Astrocyte of the spinal cord (primary cell): ENCODE measurements around the gene VWA3B.
"Not testable (repeated sequence)": the region's sequence is repeated elsewhere in the genome, so short reads cannot be mapped to it uniquely, and the experiment has no call there.

Experiments
- DNase-seq: peaks from one replicate; pipeline ENCODE4 v3.0.0; 2011; ENCODE audit warnings: low read depth, low spot score
- H3K4me3 ChIP-seq: 2 replicates; pipeline ENCODE4 v1.5.1; 2011; ENCODE audit warnings: low read depth, mild to moderate bottlenecking, low read length, moderate library complexity
- CTCF ChIP-seq: IDR thresholded peaks from 2 replicates; pipeline ENCODE4 v1.5.1; 2012; ENCODE audit warnings: low read depth, mild to moderate bottlenecking, low read length, inconsistent platforms
- in situ Hi-C: cut with HindIII; loops from 2 replicates; pipeline ENCODE4 v1.10.0; 2017; ENCODE audit warnings: low sequenced_read_pairs

Gene VWA3B

GRCh38 chr2:98311771-98312545 lies 225.0 kb downstream of the VWA3B start:
- DNase-seq, result no peak
- no peak for TF ChIP-seq CTCF
- H3K4me3 ChIP-seq, result no peak overlapping the region
- in situ Hi-C loops, result no loop called here

- in situ Hi-C loops, result no loop called here
- no peak for DNase-seq
- TF ChIP-seq CTCF, result no peak
- H3K4me3 ChIP-seq, result no peak overlapping the region
These were observed 226.7 kb downstream of the VWA3B start for GRCh38 chr2:98313492-98314250.

- no peak for TF ChIP-seq CTCF
- in situ Hi-C loops, result no loop called here
- no peak overlapping the region for H3K4me3 ChIP-seq
- no peak for DNase-seq
These were observed 227.3 kb downstream of the VWA3B start for GRCh38 chr2:98314251-98314650.

GRCh38 chr2:98315957-98316356 lies 229.0 kb downstream of the VWA3B start:
- TF ChIP-seq CTCF, result no peak
- no peak for DNase-seq
- in situ Hi-C loops, result no loop called here
- H3K4me3 ChIP-seq, result no peak overlapping the region

GRCh38 chr2:98317214-98317613 lies 230.2 kb downstream of the VWA3B start:
- no peak overlapping the region for H3K4me3 ChIP-seq

GRCh38 chr2:98320171-98320570 lies 233.2 kb downstream of the VWA3B start:
- DNase-seq, H3K4me3 ChIP-seq, in situ Hi-C loops: not testable (repeated sequence)

More at GRCh38 chr2:98317214-98317613, 230.2 kb downstream of the VWA3B start:
- DNase-seq, result no peak
- in situ Hi-C loops, result no loop called here
- TF ChIP-seq CTCF, result no peak

- TF ChIP-seq CTCF, result no peak
- in situ Hi-C loops, result no loop called here
- H3K4me3 ChIP-seq, result no peak overlapping the region
- DNase-seq, result peak; percentile 25
These were observed 237.2 kb downstream of the VWA3B start for GRCh38 chr2:98324181-98324580.
